ENCODE results near the gene MYRF. TPM values are rescaled to one million over a fixed set of nuclear protein-coding genes. Genes with fewer than 3 reads are reported as not detected.

Gene MYRF
- total RNA-seq, 2 experiments from 2014 or later: 0.97 to 1.6 TPM

DNA sequence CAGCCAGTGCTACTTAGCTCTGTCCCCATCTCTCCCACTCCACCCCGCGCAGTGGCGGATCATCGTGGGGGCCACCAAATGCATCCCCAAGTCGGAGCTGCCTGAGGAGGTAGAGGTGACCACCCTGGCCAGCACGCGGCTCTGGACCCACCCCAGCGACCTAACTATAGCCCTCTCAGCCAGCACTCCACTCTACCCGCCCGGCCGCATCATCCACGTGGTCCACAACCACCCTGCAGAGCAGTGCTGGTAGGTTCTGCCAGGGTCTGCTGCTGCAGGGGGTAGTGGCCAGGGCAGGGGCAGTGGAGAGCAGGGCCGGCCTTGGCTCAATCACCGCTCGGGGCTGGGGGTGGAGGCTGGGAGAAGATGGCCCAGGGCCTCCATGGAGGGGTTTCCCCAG, 13.0 kb upstream of the MYRF start:
- CTCF ChIA-PET: interaction anchor here (1.5 to 2.3 kb wide), 2 partner anchors 9 to 58 kb away, joined by 4 to 7 read pairs; no protein-coding TSS in a partner anchor
- no peak for ATAC-seq

DNA sequence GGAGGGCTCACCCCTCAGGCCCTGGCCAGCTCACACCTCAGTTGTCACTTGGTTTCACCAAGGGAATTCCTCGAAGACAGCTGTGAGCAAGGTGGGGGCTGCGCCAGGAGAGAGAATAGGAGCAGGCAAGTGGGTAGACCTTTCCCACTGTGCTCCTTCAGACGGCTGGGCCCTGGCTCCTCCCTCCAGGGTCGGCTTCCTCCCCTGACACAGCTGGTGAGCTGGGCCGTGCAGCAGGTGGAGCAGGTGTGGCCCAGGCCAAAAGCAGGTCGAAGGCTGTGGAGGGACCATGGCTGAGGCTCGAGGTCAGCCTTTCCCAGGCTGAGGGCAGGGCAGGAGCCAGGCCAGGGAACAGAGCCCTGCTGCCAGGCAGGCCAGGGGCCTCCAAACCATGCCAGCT, 12.5 kb upstream of the MYRF start:
- CTCF ChIA-PET: interaction anchor here (1.5 to 2.3 kb wide), 2 partner anchors 8 to 58 kb away, joined by 4 to 7 read pairs; no protein-coding TSS in a partner anchor
- no peak for DNase-seq
- intact Hi-C loops (cut with micrococcal nuclease): no loop called here
- H3K9me3 Mint-ChIP-seq: no peaks in the 10 kb centered on the region
- no peak overlapping the region for H3K4me3 Mint-ChIP-seq
- no peak for ATAC-seq
- H3K27ac Mint-ChIP-seq: no peak overlapping the region
- TF ChIP-seq, protein P1, sequence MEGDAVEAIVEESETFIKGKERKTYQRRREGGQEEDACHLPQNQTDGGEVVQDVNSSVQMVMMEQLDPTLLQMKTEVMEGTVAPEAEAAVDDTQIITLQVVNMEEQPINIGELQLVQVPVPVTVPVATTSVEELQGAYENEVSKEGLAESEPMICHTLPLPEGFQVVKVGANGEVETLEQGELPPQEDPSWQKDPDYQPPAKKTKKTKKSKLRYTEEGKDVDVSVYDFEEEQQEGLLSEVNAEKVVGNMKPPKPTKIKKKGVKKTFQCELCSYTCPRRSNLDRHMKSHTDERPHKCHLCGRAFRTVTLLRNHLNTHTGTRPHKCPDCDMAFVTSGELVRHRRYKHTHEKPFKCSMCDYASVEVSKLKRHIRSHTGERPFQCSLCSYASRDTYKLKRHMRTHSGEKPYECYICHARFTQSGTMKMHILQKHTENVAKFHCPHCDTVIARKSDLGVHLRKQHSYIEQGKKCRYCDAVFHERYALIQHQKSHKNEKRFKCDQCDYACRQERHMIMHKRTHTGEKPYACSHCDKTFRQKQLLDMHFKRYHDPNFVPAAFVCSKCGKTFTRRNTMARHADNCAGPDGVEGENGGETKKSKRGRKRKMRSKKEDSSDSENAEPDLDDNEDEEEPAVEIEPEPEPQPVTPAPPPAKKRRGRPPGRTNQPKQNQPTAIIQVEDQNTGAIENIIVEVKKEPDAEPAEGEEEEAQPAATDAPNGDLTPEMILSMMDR (IDR thresholded peaks at IDR 0.05): no peak
- H3K4me1 Mint-ChIP-seq (ENCODE audit: low read depth): no peaks in the 10 kb centered on the region
- POLR2A ChIA-PET: no interaction called here
- H3K36me3 Mint-ChIP-seq (ENCODE audit: low read depth): no peaks in the 10 kb centered on the region
- H3K27me3 Mint-ChIP-seq: no peaks in the 10 kb centered on the region

More for the DNA sequence above, 13.0 kb upstream of the MYRF start:
- intact Hi-C loops (cut with micrococcal nuclease): no loop called here
- Mint-ChIP-seq H3K9me3 (no peaks in the 10 kb centered on the region), H3K27me3 (no peaks in the 10 kb centered on the region), H3K4me1 (ENCODE audit: low read depth) (no peaks in the 10 kb centered on the region), H3K27ac (no peak overlapping the region), H3K36me3 (ENCODE audit: low read depth) (no peaks in the 10 kb centered on the region), H3K4me3 (no peak overlapping the region)
- TF ChIP-seq, protein P1 (IDR thresholded peaks at IDR 0.05): no peak
- POLR2A ChIA-PET: no interaction called here
- DNase-seq: no peak

DNA sequence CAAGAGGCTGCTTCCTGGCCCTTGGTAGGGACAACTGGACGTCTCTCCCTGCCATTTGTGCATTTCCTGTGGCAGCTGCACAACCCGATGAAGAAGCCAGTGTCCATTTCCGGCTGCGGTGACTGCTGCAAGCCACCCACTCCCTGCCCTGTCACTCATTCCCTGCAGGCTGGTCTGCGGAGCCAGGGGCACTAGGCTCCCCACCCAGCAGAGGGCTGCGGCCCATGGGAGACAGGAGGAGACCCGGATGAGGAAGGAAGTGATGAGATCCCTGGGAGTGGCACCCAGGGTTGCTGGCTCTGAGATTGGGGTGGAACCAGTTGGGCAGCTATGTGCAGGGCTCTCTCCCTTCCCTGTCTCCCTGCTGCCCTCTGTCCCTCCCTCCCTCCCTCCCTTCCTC, 10.0 kb upstream of the MYRF start:
- no peak overlapping the region for H3K27ac Mint-ChIP-seq
- CTCF ChIA-PET: interaction anchor here (1.6 kb wide), 1 partner anchor 9 kb away, joined by 5 read pairs; no protein-coding TSS in a partner anchor

DNA sequence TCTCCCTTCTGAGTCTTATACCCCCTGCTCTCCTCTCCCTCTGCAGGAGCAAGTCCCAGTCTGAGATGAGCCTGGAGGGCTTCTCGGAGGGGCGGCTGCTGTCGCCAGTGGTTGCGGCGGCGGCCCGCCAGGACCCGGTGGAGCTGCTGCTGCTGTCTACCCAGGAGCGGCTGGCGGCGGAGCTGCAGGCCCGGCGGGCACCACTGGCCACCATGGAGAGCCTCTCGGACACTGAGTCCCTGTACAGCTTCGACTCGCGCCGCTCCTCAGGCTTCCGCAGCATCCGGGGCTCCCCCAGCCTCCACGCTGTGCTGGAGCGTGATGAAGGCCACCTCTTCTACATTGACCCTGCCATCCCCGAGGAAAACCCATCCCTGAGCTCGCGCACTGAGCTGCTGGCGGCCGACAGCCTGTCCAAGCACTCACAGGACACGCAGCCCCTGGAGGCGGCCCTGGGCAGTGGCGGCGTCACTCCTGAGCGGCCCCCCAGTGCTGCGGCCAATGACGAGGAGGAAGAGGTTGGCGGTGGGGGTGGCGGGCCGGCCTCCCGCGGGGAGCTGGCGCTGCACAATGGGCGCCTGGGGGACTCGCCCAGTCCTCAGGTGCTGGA, 8.8 kb upstream of the MYRF start:
- intact Hi-C loops (cut with micrococcal nuclease): no loop called here
- peaks cover 2% of the 10 kb centered on the region for H3K27me3 Mint-ChIP-seq
- H3K4me1 Mint-ChIP-seq (ENCODE audit: low read depth): no peaks in the 10 kb centered on the region
- ChIA-PET CTCF (interaction anchor here (1.1 to 2.0 kb wide), 3 partner anchors 10 to 339 kb away, joined by 3 to 11 read pairs (median 5); no protein-coding TSS in a partner anchor), POLR2A (no interaction called here)
- TF ChIP-seq, protein P1 (IDR thresholded peaks at IDR 0.05): no peak
- no peak overlapping the region for H3K4me3 Mint-ChIP-seq
- H3K36me3 Mint-ChIP-seq (ENCODE audit: low read depth): no peaks in the 10 kb centered on the region
- H3K27ac Mint-ChIP-seq: no peak overlapping the region
- H3K9me3 Mint-ChIP-seq: no peaks in the 10 kb centered on the region
- DNase-seq: no peak
- no peak for ATAC-seq

More for the DNA sequence above, 10.0 kb upstream of the MYRF start:
- POLR2A ChIA-PET: no interaction called here
- Mint-ChIP-seq H3K27me3 (no peaks in the 10 kb centered on the region), H3K9me3 (no peaks in the 10 kb centered on the region), H3K4me3 (no peak overlapping the region), H3K4me1 (ENCODE audit: low read depth) (no peaks in the 10 kb centered on the region), H3K36me3 (ENCODE audit: low read depth) (no peaks in the 10 kb centered on the region)
- ATAC-seq (no peak), DNase-seq (no peak)
- intact Hi-C loops (cut with micrococcal nuclease): no loop called here
- TF ChIP-seq, protein P1 (IDR thresholded peaks at IDR 0.05): no peak

DNA sequence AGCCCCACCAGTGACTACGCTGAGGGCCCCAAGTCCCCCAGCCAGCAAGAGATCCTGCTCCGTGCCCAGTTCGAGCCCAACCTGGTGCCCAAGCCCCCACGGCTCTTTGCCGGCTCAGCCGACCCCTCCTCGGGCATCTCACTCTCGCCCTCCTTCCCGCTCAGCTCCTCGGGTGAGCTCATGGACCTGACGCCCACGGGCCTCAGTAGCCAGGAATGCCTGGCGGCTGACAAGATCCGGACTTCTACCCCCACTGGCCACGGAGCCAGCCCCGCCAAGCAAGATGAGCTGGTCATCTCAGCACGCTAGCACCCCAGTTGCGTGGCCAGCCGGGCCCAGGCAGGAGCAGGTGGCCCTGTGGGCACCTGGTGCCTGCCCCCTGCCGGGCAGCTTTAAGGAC, 8.3 kb upstream of the MYRF start:
- no peak overlapping the region for H3K27ac Mint-ChIP-seq
- TF ChIP-seq, protein P1 (IDR thresholded peaks at IDR 0.05): no peak
- H3K9me3 Mint-ChIP-seq: no peaks in the 10 kb centered on the region
- POLR2A ChIA-PET: no interaction called here
- ATAC-seq (no peak), DNase-seq (no peak)
- peaks cover 4% of the 10 kb centered on the region for H3K27me3 Mint-ChIP-seq
- CTCF ChIA-PET: interaction anchor here (1.1 to 2.0 kb wide), 3 partner anchors 10 to 338 kb away, joined by 3 to 11 read pairs (median 5); no protein-coding TSS in a partner anchor
- no peaks in the 10 kb centered on the region for H3K36me3 Mint-ChIP-seq (ENCODE audit: low read depth)
- H3K4me3 Mint-ChIP-seq: no peak overlapping the region
- H3K4me1 Mint-ChIP-seq (ENCODE audit: low read depth): no peaks in the 10 kb centered on the region
- intact Hi-C loops (cut with micrococcal nuclease): no loop called here
